Vagina (tissue), 2 donors: ENCODE results near the gene FAM163B.

Experiments
- CTCF ChIP-seq, 3 experiments: fragments of 450-650 bp in 2 of 3; fragments of 200-600 bp in 1 of 3; sonication (generic) in 1 of 3; IDR thresholded peaks; one replicate each; pipeline ENCODE4 v1.5.1; 2017 to 2019; ENCODE audit warnings: antibody characterized with exemption in 3 of 3, mild to moderate bottlenecking in 2 of 3, moderate library complexity in 2 of 3
- POLR2A ChIP-seq, 2 donors: fragments of 450-650 bp; IDR thresholded peaks; one replicate each; pipeline ENCODE4 v1.6.1; 2017; ENCODE audit warnings: antibody characterized with exemption in 2 of 2, mild to moderate bottlenecking in 2 of 2, moderate library complexity in 2 of 2

DNA sequence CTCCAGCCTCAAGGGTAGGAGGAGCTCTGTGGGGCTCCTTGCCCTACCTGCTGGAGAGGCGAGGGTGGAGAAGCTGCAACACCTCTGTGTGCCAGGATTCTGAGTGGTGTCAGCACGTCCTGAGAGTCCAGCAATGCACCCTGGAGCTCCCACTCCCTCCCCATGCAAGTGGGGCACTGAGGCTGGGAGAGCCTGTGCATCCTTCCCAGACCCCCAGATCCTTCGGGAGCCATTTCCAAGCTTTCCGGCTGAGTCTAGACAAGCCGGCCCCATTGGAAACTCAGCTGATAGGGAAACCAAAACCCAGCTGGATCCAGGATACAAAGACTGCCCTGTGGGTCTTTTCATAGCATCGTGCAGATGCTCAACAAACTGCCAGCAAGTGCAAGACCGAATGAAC is 1.8 kb downstream of the FAM163B start:
- no peak for TF ChIP-seq CTCF (IDR thresholded peaks at IDR 0.05)
- TF ChIP-seq POLR2A (IDR thresholded peaks at IDR 0.05) = no peak
